GM20431 (cell line): ENCODE results near the gene ICAM4.
"Not testable (repeated sequence)": the region's sequence is repeated elsewhere in the genome, so short reads cannot be mapped to it uniquely, and the experiment has no call there.

Experiments used
- in situ Hi-C: fragments of 300-500 bp; cut with MseI, MboI; formaldehyde crosslinking; loops from one replicate; pipeline ENCODE4 v1.15.0; 2020; ENCODE audit warnings: low sequenced_read_pairs; ENCODE audit not compliant: unreplicated experiment

Gene ICAM4, protein sequence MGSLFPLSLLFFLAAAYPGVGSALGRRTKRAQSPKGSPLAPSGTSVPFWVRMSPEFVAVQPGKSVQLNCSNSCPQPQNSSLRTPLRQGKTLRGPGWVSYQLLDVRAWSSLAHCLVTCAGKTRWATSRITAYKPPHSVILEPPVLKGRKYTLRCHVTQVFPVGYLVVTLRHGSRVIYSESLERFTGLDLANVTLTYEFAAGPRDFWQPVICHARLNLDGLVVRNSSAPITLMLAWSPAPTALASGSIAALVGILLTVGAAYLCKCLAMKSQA

DNA sequence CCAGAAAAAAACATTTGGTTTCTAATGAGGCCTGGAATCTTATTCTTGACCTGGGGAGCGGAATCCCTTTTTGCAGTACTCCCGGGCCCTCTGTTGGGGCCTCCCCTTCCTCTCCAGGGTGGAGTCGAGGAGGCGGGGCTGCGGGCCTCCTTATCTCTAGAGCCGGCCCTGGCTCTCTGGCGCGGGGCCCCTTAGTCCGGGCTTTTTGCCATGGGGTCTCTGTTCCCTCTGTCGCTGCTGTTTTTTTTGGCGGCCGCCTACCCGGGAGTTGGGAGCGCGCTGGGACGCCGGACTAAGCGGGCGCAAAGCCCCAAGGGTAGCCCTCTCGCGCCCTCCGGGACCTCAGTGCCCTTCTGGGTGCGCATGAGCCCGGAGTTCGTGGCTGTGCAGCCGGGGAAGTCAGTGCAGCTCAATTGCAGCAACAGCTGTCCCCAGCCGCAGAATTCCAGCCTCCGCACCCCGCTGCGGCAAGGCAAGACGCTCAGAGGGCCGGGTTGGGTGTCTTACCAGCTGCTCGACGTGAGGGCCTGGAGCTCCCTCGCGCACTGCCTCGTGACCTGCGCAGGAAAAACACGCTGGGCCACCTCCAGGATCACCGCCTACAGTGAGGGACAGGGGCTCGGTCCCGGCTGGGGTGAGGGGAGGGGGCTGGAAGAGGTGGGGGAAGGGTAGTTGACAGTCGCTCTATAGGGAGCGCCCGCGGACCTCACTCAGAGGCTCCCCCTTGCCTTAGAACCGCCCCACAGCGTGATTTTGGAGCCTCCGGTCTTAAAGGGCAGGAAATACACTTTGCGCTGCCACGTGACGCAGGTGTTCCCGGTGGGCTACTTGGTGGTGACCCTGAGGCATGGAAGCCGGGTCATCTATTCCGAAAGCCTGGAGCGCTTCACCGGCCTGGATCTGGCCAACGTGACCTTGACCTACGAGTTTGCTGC lies at the start of gene ICAM4:
Gene ICAM4 (plus strand): TSS at position 153 of the 935 bp plus-strand sequence. CDS start 58 bp downstream, at position 211.
- in situ Hi-C loops: no loop called here

DNA sequence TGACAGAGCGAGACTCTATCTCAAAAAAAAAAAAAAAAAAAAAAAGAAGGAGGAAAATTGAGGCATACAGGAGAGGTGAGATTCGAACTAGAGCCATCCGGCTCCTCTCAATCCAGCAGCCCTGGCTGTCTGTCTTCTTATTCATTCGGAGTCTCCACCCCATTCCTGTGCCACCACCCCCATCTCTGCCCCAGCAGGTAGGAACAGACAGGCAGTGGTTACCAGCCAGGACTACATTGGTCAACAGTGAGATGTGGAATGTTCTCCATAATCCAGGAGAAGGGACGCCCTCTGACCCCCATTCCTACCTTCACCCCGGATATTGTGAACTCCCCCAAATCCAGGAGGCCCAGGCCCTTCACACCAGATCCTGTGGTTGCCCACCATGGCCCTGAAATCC lies 49.1 kb upstream of the ICAM4 start:
- in situ Hi-C loops: no loop called here

DNA sequence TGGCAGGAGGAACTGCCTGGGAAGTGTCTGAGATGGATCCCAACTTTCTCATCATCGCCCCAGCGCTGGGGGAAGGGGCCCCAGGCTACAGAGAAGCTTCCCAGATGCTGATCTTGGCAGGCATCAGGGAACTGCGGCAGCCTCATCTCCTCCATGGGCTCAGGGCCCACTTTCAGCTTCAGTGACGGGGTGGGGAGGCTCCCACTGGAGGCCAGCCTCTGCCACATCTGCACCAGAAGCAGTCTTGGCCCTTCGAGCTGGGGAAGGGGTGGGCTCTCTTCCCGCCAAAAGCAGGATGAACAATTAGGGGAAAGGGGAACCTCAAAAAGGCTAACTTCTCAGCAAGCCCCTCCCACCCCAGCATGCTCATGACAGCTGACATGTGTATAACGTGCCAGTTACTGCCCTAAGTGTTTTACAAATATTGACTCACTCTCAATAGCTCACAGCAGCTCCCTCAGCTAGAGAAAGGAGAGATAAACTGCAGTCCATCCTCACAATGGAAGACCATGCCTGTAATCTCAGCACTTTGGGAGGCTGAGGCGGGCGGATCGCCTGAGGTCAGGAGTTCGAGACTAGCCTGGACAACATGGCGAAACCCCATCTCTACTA lies 48.5 kb upstream of the ICAM4 start:
- in situ Hi-C loops: no loop called here

DNA sequence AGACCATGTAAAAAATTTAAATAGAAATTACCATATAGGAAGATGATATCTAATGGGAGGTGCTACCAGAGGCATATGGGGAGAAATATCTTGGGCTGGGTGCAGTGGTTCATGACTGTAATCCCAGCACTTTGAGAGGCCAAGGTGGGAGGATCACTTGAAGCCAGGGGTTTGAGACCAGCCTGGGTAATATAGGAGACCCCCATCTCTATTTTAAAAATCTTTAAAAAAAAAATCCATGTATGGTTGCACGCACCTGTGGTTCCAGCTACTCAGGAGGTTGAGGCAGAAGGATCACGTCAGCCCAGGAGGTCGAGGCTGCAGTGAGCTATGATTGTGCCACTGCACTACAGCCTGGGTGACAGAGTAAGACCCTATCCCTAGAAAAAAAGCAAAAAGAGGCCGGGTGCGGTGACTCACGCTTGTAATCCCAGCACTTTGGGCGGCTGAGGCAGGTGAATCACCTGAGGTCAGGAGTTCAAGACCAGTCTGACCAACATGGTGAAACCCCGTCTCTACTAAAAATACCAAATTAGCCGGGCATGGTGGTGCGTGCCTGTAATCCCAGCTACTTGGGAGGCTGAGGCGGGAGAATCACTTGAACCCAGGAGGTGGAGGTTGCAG lies 44.8 kb upstream of the ICAM4 start:
- in situ Hi-C loops: not testable (repeated sequence)

DNA sequence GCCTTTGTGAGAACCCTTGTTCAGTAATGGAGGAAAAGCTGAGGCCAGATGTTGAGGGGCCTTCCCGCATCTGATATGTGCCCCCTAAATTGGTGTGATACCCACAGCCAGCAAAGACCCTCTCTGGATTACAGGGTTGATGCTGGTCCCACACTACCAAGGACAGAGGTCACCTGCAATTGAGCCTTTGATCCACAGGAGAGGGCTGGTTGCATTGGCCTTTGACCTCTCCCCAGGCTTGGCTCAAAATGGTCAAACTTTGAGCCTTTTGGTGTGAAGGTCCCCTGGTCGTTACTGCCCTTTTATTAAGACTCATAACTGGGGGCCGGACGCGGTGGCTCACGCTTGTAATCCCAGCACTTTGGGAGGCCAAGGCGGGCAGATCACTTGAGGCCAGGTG lies 43.1 kb upstream of the ICAM4 start:
- in situ Hi-C loops: no loop called here

DNA sequence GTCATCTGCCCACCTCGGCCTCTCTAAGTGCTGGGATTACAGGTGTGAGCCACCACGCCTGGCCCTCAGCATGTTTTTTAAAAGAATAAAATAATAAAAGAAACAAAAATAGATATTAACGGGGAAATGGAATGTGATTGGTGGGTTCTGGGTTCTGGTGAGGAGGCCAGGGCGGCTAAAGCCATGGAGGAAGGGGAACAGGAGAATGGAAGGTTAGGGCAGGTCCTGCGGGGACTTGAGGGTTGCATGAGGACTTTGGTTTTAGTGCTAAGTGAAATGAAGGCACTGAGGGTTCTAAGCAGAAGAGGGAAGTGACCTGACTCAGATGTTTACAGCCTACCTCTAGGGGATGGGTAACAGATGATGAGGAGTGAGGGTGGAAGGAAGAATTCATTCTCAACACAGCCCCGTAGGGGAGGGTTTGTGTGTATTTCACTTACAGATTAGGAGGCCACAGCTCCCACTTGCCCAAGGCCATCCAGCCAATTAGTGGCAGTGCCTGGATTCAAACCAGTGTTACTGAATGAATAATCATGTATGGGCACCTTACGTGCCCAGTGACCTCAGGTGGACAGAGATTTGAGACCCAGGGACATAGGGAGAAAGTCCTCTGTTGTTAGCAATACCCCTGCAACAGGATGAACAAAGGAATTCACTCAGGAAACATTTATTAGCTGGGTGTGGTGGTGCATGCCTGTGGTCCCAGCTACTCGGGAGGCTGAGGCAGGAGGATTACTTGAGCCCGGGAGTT lies 41.4 kb upstream of the ICAM4 start:
- in situ Hi-C loops: no loop called here

DNA sequence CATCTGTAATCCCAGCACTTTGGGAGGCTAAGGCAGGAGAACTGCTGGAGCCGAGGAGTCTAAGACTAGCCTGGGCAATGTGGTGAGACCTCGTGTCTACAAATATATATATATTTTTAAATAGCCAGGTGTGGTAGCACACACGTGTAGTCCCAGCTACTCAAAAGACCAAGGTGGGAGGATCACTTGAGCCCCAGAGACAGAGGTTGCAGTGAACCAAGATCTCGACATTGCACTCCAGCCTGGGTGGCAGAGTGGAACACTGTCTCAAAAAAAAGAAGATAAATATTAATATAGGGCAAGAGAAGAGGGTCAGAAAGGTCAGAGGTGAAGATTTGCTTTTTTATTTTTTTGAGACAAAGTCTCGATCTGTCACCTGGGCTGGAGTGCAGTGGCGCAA lies 40.2 kb upstream of the ICAM4 start:
- in situ Hi-C loops: no loop called here

DNA sequence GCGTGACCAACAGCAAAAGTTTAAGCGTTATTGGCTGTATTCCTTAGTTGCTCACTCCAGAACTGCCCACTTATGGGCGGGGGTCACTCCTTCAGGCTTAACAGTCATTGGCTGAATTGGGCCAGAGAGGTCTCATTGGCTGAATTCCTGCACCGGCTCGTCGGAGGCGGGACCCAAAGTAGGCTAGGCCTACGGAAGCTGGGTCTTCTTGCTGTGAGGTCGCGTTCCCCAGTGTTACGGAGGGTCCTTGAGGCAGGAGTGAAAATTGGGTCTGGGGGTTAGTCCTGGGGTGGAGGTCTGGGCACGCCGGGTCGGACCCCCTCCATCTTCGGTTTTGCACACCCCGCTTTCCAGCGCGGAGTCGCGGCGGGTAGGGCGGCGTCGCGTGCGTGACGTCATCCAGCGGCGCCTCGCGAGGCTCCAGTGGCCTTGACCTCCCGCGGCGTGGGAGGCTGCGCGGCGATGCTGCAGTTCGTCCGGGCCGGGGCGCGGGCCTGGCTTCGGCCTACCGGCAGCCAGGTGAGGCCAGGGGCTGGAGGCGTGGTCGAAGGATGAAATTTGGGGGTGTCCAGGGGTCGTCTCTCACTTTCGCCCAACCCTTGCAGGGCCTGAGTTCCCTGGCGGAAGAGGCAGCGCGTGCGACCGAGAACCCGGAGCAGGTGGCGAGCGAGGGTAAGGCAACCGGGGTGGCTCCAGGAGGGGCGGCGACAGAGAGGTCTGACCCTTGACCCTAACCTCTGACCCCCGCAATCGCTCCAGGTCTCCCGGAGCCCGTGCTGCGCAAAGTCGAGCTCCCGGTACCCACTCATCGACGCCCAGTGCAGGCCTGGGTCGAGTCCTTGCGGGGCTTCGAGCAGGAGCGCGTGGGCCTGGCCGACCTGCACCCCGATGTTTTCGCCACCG lies 34.7 kb upstream of the ICAM4 start, which contains the start of gene MRPL4:
Gene MRPL4 (plus strand): TSS at position 423 of the 903 bp plus-strand sequence. CDS start 40 bp downstream, at position 463.
- in situ Hi-C loops: no loop called here

DNA sequence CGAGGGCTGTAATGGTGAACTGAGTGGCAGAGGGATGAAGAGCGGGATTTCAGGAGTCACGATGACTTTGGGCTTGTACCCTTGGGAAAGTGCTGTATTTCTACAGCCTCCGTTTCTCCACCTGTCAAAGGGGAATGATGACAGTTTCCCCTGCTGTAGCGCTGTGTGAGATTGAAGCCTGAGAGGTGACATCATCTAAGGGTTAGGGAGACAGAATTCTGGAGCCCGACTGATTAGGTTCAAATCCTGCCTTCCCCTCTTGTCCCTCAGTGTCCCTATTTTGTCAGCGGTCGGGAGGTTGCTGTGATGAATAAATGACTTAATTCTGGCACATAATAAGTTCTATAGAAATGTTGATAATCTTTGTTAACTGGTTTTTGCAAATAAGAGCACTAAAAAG lies 34.0 kb upstream of the ICAM4 start:
- in situ Hi-C loops: no loop called here

DNA sequence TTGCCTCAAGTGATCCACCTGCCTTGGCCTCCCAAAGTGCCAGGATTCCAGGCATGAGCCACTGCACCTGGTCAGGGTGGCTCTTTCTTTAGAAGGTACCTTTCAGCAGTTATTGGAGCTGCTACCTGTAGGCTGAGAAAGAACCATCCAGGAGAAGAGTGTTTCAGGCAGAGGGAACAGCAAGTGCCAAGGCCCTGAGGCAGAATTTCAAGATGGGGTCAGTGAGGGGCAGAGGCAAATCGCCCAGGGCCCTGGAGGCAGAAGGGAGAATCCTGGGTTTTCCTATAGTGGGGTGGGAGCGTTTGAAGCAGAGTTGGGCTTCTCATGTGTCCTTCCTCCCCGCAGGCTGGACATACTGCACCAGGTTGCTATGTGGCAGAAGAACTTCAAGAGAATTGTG lies 32.5 kb upstream of the ICAM4 start:
- in situ Hi-C loops: no loop called here

DNA sequence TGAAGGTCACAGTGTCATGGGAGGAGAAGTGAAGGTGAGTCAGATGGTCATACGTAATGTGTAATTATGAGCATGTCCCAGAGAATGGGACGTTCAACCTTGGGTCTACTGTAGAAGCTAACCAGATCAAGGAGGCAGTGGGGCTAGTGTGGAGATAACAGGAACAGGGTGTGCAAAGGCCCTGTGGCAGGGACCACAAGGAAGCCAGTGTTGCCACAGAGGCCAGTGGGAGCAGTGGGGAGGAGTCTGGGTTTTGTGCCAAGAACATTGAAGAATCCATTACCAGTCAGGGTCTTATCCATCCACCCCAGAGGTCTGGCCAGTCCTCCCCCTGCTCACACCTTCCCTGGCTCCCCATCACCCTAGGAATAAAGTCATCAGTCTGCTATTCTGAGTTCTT lies 31.4 kb upstream of the ICAM4 start:
- in situ Hi-C loops: no loop called here

DNA sequence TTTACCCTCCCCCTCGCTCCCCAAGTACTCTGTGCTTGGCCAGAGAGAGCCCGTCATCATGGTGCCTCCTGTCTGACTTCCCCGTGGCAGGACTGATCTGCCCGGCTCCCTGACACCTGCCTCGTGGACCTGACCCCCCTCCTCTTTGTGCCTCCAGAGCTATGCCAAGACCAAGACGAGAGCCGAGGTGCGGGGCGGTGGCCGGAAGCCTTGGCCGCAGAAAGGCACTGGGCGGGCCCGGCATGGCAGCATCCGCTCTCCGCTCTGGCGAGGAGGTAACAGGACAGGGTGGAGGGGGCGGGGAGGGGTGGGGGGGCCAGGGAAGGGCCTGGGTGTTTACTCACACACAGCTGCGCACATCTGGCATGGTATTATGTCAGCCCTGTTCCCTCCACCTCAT lies 30.2 kb upstream of the ICAM4 start:
- in situ Hi-C loops: no loop called here

DNA sequence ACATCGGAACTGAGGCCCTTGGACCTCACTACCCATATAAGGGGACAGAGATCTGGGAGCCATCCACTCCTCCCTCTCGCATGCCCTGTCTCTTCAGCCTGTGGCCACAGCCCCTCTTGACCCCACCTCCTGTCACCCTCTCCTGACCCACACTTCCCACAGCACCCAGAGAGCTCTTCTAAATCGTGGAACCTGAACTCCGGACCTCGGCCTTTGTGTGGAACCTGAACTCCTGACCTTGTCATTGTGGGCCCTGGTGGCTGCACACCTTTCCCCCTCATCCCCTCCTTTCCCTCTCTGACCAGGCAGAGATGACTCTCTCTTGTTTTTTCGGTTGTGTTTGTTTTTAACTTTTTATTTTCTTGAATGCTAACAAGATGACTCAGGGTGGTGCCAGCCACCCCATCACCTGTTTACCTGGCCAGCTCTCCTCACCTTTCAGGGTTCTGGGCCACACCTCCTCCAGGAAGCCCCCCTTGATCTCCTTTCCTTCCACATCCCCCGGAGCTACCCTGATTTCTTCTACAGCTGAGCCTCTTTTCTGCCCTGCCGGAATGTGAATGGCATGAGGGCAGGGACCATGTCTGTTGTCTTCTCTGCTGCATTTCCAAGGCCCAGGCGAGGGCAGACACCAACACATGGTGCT lies 29.7 kb upstream of the ICAM4 start:
- in situ Hi-C loops: no loop called here

DNA sequence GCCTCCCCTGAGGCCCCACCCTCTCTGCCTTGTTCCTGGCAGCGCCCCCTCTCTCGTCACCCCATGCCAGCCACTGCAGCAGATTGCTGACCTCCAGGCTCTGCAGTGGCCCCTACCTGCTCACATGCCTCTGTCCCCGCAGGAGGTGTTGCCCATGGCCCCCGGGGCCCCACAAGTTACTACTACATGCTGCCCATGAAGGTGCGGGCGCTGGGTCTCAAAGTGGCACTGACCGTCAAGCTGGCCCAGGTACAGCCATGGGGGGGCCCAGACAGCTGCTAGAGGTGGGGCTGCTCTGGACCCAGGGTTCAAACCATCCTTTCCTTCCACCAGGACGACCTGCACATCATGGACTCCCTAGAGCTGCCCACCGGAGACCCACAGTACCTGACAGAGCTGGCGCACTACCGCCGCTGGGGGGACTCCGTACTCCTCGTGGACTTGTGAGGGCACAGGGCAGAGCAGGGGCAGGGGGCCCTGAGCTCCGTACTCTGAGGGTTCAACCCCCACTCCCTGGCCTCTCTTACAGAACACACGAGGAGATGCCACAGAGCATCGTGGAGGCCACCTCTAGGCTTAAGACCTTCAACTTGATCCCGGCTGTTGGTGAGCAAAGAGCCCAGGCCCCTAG lies 28.6 kb upstream of the ICAM4 start:
- in situ Hi-C loops: no loop called here

DNA sequence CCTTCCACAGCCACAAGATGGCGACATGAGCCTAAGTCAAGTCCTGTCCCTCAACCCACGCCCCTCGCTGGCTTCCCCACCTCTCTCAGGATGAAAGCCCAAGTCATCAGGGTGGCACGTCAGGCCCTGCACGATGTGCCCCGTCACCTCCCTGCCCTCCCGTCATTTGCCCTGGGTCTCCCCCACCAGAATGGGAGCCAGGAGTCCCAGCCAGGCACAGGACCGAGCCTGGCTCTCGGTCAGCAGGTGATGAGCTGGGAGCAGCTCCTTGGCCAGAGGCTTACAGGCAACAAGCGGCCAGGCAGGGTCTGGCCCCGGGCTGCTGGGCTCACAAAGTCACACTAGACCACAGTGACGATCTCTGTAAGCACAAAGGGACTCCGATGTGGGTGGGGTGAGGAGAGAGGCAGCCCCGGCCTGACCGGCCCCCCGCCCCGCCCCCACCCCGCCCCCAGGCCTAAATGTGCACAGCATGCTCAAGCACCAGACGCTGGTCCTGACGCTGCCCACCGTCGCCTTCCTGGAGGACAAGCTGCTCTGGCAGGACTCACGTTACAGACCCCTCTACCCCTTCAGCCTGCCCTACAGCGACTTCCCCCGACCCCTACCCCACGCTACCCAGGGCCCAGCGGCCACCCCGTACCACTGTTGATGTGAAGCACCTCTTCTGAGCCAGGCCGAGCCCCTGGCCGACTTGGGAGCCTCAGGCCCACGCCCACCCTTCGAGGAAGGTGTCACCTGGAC lies 27.4 kb upstream of the ICAM4 start:
- in situ Hi-C loops: no loop called here

DNA sequence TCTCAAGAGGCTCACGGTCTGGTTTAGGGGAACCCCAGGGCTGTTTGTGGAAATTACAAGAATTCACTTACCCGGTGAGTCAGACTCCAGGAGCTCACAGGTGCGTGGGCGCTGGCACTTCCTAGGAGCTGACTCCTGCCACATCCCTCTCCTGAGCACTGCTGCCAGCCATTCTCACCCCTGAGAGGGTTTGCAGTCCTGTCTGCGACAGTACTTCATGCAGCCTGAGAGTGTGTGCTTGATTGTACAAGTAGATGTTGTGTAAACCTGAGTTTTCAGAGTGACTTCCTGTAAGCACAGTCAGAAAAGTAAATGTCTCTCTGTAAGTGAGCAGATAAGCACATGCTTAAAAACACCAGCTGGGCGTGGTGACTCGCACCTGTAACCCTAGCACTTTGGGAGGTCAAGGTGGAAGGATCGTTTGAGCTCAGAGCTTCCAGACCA lies 26.6 kb upstream of the ICAM4 start:
- in situ Hi-C loops: no loop called here

DNA sequence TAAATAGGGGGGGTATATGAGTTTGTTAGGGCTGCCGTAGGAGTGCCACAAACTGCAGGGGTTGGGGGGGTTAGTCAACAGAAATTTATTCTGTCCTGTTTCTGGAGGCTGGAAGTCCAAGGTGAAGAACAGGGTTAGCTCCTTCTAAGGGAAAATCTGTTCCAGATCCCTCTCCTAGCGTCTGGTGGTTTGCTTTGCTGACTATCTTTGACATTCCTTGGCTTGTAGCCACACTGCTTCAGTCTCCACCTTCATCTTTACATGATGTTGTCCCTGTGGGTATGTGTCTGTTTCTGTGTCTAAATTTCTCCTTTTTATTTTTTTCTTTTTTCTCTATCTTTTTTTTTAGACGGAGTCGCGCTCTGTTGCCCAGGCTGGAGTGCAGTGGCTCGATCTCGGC lies 24.0 kb upstream of the ICAM4 start:
- in situ Hi-C loops: no loop called here
